Body of pancreas (tissue), 4 donors: ENCODE measurements around the gene SEL1L3. TPM values are rescaled to one million over a fixed set of nuclear protein-coding genes. Genes with fewer than 3 reads are reported as not detected.

Experiments
- ATAC-seq: fragments of 150-250 bp; one replicate; pipeline ENCODE4 v1.9.1; 2016
- DNase-seq, 4 donors: peaks; one replicate each; pipeline ENCODE4 v3.0.0-alpha.2; 2019
- H3K27ac ChIP-seq, 4 donors: fragments of 200-600 bp; sonication (generic); 1 replicate in 3 of 4; 2 replicates in 1 of 4; pipeline versions ENCODE4 v1.5.1 to v1.6.1; 2016 to 2019; ENCODE audit warnings: mild to moderate bottlenecking in 1 of 4, mixed read lengths in 1 of 4, moderate library complexity in 1 of 4
- H3K27me3 ChIP-seq, 2 donors: fragments of 200-600 bp; sonication (generic); one replicate each; pipeline ENCODE4 v1.6.0; 2016; ENCODE audit warnings: mild to moderate bottlenecking in 1 of 2
- H3K36me3 ChIP-seq, 2 donors: fragments of 200-600 bp; sonication (generic); replicated peaks in 1 of 2; 2 replicates each; pipeline ENCODE4 v1.5.1; 2016; ENCODE audit warnings: low read depth in 2 of 2; ENCODE audit not compliant: insufficient read depth in 1 of 2
- H3K4me1 ChIP-seq: fragments of 200-600 bp; sonication (generic); one replicate; pipeline ENCODE4 v1.6.0; 2016
- H3K4me3 ChIP-seq, 2 donors: fragments of 200-600 bp; sonication (generic); 1 replicate in 1 of 2; 2 replicates in 1 of 2; pipeline ENCODE4 v1.5.1; 2016 to 2019
- H3K9me3 ChIP-seq, 3 donors: fragments of 200-600 bp; sonication (generic); 1 replicate in 2 of 3; 2 replicates in 1 of 3; pipeline ENCODE4 v1.5.1; 2016
- POLR2A ChIP-seq, 3 donors: fragments of 450-650 bp; IDR thresholded peaks; one replicate each; pipeline ENCODE4 v1.6.1; 2016; ENCODE audit warnings: antibody characterized with exemption in 3 of 3, mild to moderate bottlenecking in 2 of 3
- WGBS, 2 donors: methylation state at CpG; one replicate each; pipeline ENCODE4 v1.1.5; 2017; 5-methylcytosine and 5-hydroxymethylcytosine counted together
- intact Hi-C: fragments of 100-400 bp; cut with DNase I; formaldehyde crosslinking; loops from one replicate; pipeline ENCODE4 v1.15.1; 2023
- total RNA-seq, 2 donors: library from RNA; depleted of rRNA; stranded (reverse); fragments of >200 nt; gene quantifications; one replicate each; pipeline ENCODE4 v1.1.0, GENCODE V29; 2016
- TF ChIP-seq, protein P1 (sequence below), 7 experiments: fragments of 450-650 bp in 4 of 7; fragments of 200-600 bp in 3 of 7; sonication (generic) in 3 of 7; IDR thresholded peaks; one replicate each; pipeline ENCODE4 v1.5.1; 2016 to 2019; ENCODE audit warnings: antibody characterized with exemption in 7 of 7

Gene SEL1L3
- total RNA-seq, 2 donors from 2014 or later: 32.3 to 64.1 TPM

DNA sequence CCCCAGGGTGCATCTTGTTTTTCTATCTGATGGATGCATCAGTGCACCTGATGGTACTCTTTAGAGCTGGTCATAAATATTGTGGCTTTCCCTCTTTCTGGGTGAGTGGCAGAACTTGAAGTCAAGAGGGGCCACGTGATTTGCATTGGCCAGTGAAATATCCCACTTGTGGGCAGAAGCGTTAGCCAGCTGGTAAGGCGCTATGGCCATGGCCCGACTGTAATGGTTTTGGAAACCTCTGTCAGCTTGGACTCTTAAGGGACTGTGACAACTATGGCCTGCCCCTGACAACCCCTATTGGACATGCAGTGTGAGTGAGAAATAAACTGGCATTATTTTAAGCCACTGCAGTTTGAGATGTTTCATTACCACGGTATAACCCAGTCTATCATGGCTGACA lies 72.8 kb downstream of the SEL1L3 start:
- Histone ChIP-seq H3K27me3 (no peaks in the 10 kb centered on the region), H3K36me3 (no peaks in the 10 kb centered on the region), H3K9me3 (no peaks in the 10 kb centered on the region), H3K4me3 (no peak overlapping the region), H3K4me1 (peaks cover 32% of the 10 kb centered on the region), H3K27ac (peak overlapping the region in 1 of 4 donors; percentile 0)
- WGBS, 2 donors: 91 to 93% methylated on average over 4 to 5 of the region's 5 CpGs
- intact Hi-C loops: no loop called here
- no peak for DNase-seq
- ATAC-seq: no peak
- TF ChIP-seq, protein P1, sequence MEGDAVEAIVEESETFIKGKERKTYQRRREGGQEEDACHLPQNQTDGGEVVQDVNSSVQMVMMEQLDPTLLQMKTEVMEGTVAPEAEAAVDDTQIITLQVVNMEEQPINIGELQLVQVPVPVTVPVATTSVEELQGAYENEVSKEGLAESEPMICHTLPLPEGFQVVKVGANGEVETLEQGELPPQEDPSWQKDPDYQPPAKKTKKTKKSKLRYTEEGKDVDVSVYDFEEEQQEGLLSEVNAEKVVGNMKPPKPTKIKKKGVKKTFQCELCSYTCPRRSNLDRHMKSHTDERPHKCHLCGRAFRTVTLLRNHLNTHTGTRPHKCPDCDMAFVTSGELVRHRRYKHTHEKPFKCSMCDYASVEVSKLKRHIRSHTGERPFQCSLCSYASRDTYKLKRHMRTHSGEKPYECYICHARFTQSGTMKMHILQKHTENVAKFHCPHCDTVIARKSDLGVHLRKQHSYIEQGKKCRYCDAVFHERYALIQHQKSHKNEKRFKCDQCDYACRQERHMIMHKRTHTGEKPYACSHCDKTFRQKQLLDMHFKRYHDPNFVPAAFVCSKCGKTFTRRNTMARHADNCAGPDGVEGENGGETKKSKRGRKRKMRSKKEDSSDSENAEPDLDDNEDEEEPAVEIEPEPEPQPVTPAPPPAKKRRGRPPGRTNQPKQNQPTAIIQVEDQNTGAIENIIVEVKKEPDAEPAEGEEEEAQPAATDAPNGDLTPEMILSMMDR (IDR thresholded peaks at IDR 0.05): no peak
- no peak for TF ChIP-seq POLR2A (IDR thresholded peaks at IDR 0.05)

DNA sequence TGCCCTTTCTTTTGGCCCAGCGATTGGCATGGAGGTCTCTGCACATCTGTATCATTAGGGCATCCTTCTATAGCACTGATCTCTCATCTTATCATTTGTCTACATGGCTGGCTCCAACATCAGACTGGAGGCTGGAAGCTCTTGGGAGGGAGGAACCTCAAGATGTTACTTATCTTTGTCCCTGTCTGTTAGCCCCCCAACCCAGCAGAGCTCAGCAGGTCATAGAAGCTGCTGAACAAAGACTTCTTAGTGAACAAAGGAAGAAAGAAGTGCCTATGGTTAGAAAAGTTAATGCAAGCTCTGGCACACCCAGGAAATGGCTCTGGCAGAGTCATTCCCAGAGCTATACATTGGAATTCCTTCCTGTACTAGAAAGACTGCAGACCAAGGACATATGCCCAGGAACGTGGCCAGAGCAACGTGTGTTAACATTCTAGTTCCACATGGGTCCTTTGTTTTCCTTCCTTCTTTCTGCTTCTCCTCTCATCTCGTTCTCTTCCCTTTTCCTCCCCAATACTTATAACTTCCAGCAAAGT lies 74.0 kb downstream of the SEL1L3 start:
- Histone ChIP-seq H3K36me3 (no peaks in the 10 kb centered on the region), H3K9me3 (no peaks in the 10 kb centered on the region), H3K27me3 (no peaks in the 10 kb centered on the region), H3K27ac (peak overlapping the region; percentile 18 to 71 (median 47)), H3K4me3 (no peak overlapping the region), H3K4me1 (peaks cover 32% of the 10 kb centered on the region)
- intact Hi-C loops: no loop called here
- ATAC-seq: no peak
- TF ChIP-seq POLR2A (IDR thresholded peaks at IDR 0.05): no peak
- TF ChIP-seq, protein P1 (IDR thresholded peaks at IDR 0.05): no peak
- WGBS, 2 donors: 70 to 71% methylated on average over 4 of the region's 4 CpGs
- DNase-seq: no peak

DNA sequence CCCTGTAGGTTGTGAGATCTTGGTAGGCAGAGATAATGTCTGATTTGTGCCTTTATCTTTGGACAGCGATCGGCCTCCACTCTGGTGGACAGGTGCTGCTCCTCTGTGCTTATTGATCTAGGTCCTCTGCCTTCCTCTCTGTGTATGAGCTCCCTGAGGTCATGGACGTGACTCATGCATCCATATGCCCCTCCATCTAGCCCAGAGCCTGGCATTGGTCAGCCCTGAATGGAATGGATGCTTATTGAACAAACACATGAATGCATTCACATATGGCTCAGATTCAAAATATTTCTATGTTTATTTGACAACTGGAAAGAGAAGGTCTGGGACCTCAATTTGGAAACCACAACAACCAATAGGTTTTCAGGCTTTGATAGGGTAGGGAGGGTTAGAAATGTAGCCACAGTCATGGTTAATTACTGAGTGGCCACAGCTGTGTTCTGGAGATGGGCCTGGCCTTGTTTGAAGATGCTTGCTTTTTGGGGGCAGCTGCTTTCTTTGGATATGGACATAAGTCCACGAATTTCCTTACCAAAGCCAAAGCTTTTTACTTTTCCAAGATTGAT lies 76.2 kb downstream of the SEL1L3 start:
- DNase-seq (no peak), ATAC-seq (no peak)
- no peaks in the 10 kb centered on the region for H3K27me3 ChIP-seq
- WGBS, 2 donors: 88 to 96% methylated on average over 4 of the region's 4 CpGs
- no peaks in the 10 kb centered on the region for H3K9me3 ChIP-seq
- peaks cover 0 to 8% of the 10 kb centered on the region in 2 donors for H3K36me3 ChIP-seq
- TF ChIP-seq POLR2A (IDR thresholded peaks at IDR 0.05): no peak
- TF ChIP-seq, protein P1 (IDR thresholded peaks at IDR 0.05): no peak
- intact Hi-C loops: no loop called here
- peak overlapping the region in 1 of 4 donors; percentile 44 for H3K27ac ChIP-seq
- peaks cover 24% of the 10 kb centered on the region for H3K4me1 ChIP-seq
- no peak overlapping the region for H3K4me3 ChIP-seq

DNA sequence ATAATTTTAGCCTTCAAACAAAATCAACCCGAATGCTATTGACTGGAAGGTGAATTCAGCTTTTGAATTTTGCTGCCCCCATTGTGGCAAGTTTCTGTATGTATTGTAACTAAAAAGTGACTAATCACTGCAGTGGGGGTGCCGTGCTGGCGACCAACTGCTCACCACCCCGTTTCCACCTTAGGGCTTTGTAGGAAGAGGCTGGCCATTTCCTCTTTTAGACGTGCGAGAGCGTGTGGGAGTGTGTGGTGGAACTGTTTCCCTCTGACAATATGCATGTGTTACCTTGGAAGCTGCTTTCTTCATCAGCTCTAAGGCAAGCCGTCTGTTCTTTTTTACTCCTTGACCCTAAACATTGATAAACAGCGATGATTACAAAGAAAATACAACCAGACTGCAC lies 78.8 kb downstream of the SEL1L3 start:
- Histone ChIP-seq H3K9me3 (no peaks in the 10 kb centered on the region), H3K4me1 (peaks cover 21% of the 10 kb centered on the region), H3K4me3 (no peak overlapping the region), H3K27me3 (no peaks in the 10 kb centered on the region), H3K36me3 (peaks cover 0 to 21% of the 10 kb centered on the region in 2 donors), H3K27ac (no peak overlapping the region)
- DNase-seq (no peak), ATAC-seq (no peak)
- 64 to 84% methylated on average over 9 of the region's 9 CpGs for WGBS, 2 donors
- intact Hi-C loops: no loop called here
- TF ChIP-seq, protein P1 (IDR thresholded peaks at IDR 0.05): no peak
- TF ChIP-seq POLR2A (IDR thresholded peaks at IDR 0.05): no peak

DNA sequence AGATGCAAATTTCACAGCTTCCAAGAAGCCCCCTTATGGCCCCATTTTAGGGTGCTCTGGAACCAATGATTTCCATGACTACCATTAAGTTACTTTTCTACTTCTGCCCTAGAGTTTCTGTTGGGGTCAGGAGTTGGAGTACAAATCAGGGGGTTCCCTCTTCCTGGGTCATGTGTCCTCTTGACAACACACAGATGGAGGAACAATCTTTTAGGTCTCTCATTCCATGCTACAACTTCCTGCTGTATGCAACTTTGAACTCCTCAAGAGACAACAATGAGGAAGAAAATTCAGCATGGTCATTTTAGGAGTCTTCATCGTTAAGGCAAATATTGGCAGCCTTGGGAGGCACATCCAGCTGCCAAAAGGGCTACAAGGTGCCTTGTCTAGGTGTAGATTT lies 79.7 kb downstream of the SEL1L3 start:
- Histone ChIP-seq H3K36me3 (peaks cover 0 to 23% of the 10 kb centered on the region in 2 donors), H3K9me3 (no peaks in the 10 kb centered on the region), H3K4me1 (peaks cover 13% of the 10 kb centered on the region), H3K27ac (no peak overlapping the region), H3K4me3 (no peak overlapping the region), H3K27me3 (no peaks in the 10 kb centered on the region)
- DNase-seq: no peak
- 39 to 75% methylated on average over 1 of the region's 1 CpG for WGBS, 2 donors
- intact Hi-C loops: no loop called here
- ATAC-seq: no peak
- TF ChIP-seq, protein P1 (IDR thresholded peaks at IDR 0.05): no peak
- no peak for TF ChIP-seq POLR2A (IDR thresholded peaks at IDR 0.05)
